Mammary epithelial cell (primary cell): ENCODE measurements around the gene AATF.

Source experiments
- CTCF ChIP-seq, 2 donors: IDR thresholded peaks in 1 of 2; conservative IDR thresholded peaks in 1 of 2; 2 replicates each; pipeline ENCODE4 v1.5.1; 2011 to 2012; ENCODE audit warnings: inconsistent platforms in 2 of 2, low read length in 2 of 2, mild to moderate bottlenecking in 2 of 2, control low read depth in 1 of 2, low read depth in 1 of 2; ENCODE audit not compliant: insufficient read depth in 1 of 2; ENCODE audit errors: extremely low read depth in 1 of 2
- EZH2 ChIP-seq: IDR thresholded peaks from 2 replicates; pipeline ENCODE4 v1.6.1; 2012; ENCODE audit warnings: low read length, inconsistent platforms, borderline replicate concordance

- TF ChIP-seq CTCF (conservative IDR thresholded peaks at IDR 0.05 in 1 of 2, IDR thresholded peaks at IDR 0.05 in 1 of 2; ENCODE audit: extremely low read depth in 1 of 2, insufficient read depth in 1 of 2, low read depth in 1 of 2, low read length in 2 of 2) (no peak), EZH2 (no peak)
Observed at GRCh38 chr17:37064956-37065355, 116.2 kb downstream of the AATF start.
